GM19328 (cell line): Measurements from ENCODE around the gene ACSM2B.
"Not testable (repeated sequence)": the region's sequence is repeated elsewhere in the genome, so short reads cannot be mapped to it uniquely, and the experiment has no call there.

Experiments used
- ATAC-seq: cut with Tn5 transposase; IDR thresholded peaks from one replicate; pipeline ENCODE4 v1.9.1; 2021; ENCODE audit warnings: mild to moderate bottlenecking, moderate library complexity; ENCODE audit not compliant: unreplicated experiment

ACSM2B gene

GRCh38 chr16:20538687-20539086 is 37.5 kb downstream of the ACSM2B start:
- no peak for ATAC-seq

GRCh38 chr16:20538181-20538580 is 38.0 kb downstream of the ACSM2B start:
- ATAC-seq = no peak

GRCh38 chr16:20536669-20537068 is 39.5 kb downstream of the ACSM2B start:
- not testable (repeated sequence) for ATAC-seq

GRCh38 chr16:20532284-20532792 is 43.8 kb downstream of the ACSM2B start:
- ATAC-seq = not testable (repeated sequence)

- not testable (repeated sequence) for ATAC-seq
Measured at GRCh38 chr16:20531795-20532194, 44.4 kb downstream of the ACSM2B start.

GRCh38 chr16:20520103-20520502 is 56.1 kb downstream of the ACSM2B start:
- ATAC-seq = no peak

GRCh38 chr16:20519231-20519630 is 56.9 kb downstream of the ACSM2B start:
- ATAC-seq = no peak

GRCh38 chr16:20517149-20517548 is 59.0 kb downstream of the ACSM2B start:
- ATAC-seq = no peak

- no peak for ATAC-seq
Measured at GRCh38 chr16:20515688-20516090, 60.5 kb downstream of the ACSM2B start.

- no peak for ATAC-seq
Measured at GRCh38 chr16:20510323-20510722, 65.8 kb downstream of the ACSM2B start.

- ATAC-seq = no peak
Measured at GRCh38 chr16:20507280-20507679, 68.9 kb downstream of the ACSM2B start.

- ATAC-seq = no peak
Measured at GRCh38 chr16:20504418-20504817, 71.7 kb downstream of the ACSM2B start.

- ATAC-seq = not testable (repeated sequence)
Measured at GRCh38 chr16:20491448-20491847, 84.7 kb downstream of the ACSM2B start.

- not testable (repeated sequence) for ATAC-seq
Measured at GRCh38 chr16:20490994-20491393, 85.2 kb downstream of the ACSM2B start.
